GOT3 (cell line): Measurements from ENCODE around the gene CYP46A1.

Experiments
- DNase-seq: peaks from one replicate; lab custom pipeline; 2025; ENCODE audit warnings: mixed read lengths; lab: John Stamatoyannopoulos, UW

CYP46A1 gene

DNA sequence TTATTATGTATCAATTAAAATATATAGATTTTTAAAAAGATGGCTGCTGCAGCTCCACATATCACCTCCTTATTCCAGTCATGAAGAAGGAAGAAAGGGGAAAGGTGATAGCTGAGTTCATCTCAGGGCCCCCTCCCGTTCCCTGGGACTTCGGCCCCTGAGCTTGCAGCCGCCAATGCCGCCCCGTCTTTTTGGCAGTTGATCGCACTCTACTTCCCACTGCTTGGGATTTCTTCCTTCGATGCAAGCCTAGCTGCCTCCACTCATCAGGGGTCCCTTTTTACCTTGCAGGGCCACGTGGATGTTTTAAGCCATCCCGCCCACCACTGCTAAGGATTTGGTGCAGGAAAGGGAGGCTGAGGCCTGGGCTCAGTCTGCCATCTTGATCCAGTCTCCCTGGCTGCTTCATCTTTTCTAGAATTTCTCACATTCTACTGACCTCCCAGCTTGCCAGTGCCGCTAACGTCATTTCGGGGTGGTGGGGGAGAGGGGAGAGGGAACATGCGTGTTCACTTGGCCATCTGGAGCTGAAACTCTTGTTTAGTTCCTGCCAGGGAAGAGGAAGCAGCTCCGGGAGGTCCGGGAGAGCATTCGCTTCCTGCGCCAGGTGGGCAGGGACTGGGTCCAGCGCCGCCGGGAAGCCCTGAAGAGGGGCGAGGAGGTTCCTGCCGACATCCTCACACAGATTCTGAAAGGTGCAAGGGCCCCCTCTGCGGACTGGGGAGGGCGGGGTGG lies 31.3 kb downstream of the CYP46A1 start:
- DNase-seq: no peak

DNA sequence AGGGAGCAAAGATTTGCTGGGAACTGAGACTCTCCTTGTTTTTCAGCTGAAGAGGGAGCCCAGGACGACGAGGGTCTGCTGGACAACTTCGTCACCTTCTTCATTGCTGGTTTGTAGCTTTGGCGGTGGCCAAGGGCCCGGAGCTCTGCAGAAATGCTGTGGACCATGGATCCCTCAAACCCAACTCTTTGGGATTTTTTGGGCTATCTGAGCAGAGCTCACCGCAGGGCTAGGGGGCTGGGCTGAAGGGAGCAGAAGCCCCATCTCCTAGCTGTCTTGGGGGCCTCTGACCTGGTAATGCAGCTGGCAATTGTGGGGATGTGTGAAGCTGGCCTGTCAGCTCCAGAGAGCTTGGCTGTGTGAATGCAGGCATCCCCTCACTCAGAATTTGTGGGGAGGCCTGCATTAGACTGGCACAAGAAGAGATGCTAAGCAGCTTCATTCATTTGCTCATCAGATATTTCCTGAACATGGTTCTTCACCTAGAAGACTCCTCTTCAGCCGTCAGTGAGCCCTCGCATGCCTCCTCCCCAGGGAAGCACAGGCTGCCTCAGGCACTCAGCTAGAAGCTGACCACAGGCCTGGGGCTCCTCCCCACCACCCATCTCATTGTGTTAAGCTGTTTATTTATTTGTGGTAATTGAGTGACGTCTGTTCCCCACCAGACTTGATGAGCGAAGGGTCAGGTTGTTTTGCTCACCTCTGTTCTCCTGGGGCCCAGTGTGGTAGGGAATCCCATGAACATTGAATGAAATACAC lies 32.2 kb downstream of the CYP46A1 start:
- no peak for DNase-seq

DNA sequence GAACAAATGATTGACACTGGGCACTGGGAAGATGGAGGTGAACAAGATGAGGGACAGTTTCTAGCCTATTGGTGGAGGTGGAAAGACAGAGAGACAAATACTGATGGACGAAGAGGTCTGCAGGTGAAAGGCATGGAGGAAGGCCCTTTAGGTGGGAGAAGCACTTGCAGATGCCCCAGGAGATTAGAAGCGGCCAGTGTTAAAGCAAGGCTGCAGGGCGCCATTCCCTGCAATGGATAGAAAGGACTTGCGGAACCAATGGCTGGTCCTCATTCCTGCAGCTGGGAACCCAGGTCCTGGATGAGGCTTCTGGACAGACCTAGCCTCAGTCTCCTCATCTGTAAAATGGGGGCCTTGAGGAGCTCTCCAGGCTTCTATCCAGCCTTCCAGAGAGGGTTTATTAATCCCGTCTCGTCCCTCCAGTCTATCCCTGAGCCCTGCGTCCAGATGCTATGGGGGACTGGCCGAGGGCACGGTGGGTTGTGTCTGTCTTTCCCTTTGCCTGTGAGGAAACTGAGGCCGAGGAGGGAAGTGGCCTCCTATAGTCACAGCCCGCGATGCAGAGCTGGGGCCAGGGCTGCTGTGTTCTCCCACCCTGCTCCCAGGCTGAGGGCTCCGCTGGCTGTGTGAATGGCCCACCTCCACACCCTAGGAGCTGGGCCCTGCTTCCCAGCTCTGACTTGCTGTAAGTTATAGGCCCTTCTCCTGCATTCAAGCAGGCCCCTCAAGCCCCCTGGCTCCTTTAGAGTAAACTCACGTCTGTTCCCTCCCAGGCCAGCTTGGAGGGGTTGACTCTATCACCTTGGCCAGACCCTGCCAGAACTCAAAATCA lies 33.0 kb downstream of the CYP46A1 start:
- DNase-seq: no peak

DNA sequence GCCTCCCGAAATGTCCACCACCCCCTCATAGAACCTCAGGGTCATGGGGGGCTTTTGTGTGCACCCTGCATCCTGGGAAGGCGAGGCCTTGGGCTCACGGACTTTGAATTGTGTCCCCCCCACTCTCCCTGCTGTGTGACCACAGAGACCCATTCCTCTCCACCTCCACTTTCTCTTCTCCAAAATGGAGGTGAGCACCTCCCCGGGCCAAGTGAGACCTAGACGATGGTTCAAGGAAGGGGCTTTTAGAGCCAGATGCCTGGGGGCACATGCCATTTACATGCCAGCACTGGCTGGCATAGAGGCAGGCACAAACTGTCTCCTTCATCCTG lies 33.5 kb downstream of the CYP46A1 start:
- no peak for DNase-seq

DNA sequence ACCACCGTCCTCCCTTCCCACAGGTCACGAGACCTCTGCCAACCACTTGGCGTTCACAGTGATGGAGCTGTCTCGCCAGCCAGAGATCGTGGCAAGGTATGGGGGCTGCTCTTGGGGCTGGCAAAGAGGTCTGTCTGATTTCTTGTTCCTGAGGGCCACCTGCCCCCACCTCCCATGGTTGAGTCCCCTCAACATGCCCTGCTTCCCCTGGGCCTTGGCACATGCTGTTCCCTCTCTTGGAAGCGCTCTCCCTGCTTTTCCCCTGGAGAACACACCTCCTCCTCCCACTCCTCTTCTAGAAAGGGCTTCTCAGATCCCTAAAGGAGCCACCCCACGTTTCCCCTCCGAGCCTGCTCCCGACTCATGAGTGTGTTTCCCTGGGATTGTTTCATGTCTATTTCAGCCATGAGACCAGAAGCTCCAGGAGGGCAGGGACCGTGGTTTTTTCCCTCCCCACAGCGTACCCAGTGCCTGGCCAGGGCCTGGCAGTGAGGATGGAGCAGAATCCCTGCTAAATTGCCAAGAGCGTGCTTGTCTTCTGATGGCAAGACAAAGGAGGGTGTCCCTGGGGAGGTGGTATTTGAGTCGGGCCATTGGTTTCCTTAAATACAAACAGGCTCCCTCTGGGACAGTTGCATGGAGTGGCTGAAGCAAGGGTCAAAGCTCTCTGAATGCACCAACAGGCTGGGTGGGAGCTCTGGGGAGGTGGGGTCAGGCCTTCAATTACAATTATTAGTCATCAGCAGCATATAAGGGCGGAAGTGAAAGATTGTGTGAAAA lies 34.1 kb downstream of the CYP46A1 start:
- DNase-seq: no peak

DNA sequence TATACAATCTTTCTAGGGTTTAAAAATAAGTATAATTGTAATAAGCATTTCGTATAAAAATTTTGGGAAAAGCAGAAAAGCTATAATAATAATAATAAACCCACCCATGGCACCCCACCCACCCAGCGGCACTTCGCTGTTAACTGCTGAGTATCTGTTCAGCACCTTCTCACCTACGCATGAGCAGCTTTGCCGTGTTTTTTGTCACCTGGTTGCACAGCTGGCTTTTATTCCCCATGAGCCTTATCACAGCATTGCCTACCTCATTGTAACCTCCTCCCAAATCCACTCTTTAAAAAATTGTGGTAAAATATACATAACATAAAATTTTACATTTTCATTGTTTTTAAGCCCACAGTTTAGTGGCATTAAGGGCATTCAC lies 34.7 kb downstream of the CYP46A1 start:
- DNase-seq: no peak

DNA sequence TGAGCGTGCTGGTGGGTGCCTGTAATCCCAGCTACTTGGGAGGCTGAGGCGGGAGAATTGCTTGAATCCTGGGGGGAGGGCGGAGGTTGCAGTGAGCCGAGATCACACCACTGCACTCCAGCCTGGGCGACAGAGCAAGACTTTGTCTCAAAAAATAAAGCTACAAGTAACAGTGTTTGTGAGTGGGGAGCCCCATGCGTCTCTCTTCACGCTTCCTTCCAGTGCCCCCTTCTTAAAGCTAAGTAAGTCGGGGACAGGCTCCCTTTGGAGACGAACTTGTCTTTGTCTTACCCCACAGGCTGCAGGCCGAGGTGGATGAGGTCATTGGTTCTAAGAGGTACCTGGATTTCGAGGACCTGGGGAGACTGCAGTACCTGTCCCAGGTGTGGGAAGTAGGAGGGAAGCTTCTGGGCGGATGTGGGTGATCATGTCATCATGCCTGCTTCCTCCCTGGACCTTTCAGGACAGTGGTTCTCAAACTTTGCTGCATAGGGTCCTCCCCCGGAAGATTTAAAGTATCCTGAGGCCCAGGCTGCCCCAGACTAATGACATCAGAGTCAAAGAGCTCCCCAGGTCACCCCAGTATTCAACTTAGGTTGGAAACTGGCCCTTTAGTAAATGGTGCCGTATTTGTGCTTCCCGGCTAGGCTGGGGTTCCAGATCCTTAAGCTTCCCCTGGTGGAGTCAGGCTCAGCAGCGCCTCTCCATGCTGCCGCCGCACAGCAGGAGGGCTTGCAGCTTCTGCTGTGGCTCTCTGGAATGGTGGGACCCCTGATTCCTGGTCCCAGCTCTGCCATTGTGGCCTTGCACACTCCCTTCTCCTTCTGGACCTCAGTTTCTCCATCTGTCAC lies 37.1 kb downstream of the CYP46A1 start:
- DNase-seq: no peak

DNA sequence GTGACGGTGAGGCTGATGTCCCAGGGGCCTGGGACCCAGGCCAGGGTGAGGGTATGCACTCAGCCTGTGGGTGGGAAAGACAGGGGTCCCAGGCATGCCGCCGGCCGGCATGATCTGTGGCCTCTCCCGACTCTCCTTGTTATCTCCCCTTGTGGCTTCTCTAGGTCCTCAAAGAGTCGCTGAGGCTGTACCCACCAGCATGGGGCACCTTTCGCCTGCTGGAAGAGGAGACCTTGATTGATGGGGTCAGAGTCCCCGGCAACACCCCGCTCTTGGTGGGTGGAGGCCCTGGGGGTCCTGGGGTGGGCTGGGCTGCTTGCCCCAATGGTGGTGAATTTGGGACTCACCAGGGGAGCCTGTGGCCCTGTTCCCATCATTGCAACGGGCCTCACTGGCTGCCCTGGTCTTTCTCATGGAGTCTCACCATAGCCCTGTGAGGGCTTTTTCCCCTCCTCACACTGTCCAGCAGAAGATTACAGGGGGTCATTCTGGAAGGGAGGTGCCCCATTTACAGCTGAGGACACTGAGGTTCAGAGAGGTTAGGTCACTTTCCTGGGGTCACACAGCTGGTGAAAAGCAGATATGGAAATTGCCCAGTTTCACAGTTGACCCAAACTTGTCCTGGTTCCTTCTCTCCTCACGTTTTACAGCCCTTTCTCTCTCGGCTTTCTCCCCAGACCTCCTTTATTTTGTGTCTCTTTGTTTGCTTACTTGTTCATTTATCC lies 37.9 kb downstream of the CYP46A1 start:
- no peak for DNase-seq

DNA sequence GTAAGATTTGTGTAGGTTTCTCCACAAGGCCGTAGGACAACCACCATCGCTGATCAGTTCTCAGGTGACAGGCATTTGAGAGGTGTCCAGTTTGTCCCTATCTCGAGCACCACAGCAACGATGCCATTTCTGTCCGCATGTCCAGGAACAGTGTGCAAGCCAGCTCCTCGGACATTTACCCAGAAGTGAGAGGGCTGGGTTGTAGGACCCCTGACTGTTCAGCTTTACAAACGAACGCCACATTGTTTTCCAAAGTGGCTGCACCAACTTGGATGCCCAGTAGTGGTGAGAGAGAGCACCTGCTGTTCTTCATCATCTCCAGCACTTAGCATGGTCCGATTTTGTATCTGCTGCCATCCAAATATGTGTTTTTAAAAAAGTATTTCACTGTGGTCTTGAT lies 38.6 kb downstream of the CYP46A1 start:
- DNase-seq: no peak

DNA sequence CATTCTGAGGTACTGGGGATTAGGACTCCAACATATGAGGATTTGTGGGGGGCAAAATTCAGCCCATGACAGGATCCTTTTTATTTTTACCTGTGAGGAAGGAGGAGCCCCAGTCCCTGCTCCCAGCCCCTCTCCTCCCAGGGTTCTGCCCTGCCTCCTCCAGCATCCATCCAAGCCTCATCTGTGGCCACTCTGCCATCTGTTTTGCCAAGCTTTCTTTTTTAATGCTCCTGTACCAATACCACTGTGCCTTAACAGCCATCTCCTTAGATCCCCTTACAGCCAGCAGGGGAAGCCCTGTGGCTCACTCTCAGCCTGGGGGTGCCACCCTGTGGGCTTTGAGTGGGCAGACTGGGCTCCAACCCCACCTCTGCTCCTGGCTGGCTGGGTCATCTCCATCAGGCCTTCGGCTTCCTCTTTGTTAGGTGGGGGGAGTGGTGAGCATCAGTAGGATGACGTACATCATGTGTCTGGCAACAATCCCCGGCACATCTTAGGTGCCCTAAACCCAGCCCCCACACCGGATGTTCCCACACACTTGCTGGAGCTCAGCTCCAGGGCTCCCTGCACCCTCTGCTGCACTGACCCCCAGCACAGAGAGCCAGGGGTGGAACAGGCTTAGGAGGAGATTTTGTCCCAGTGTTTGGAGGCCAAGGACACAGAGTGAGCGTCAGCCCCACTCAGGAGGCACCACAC lies 40.2 kb downstream of the CYP46A1 start:
- DNase-seq: no peak

DNA sequence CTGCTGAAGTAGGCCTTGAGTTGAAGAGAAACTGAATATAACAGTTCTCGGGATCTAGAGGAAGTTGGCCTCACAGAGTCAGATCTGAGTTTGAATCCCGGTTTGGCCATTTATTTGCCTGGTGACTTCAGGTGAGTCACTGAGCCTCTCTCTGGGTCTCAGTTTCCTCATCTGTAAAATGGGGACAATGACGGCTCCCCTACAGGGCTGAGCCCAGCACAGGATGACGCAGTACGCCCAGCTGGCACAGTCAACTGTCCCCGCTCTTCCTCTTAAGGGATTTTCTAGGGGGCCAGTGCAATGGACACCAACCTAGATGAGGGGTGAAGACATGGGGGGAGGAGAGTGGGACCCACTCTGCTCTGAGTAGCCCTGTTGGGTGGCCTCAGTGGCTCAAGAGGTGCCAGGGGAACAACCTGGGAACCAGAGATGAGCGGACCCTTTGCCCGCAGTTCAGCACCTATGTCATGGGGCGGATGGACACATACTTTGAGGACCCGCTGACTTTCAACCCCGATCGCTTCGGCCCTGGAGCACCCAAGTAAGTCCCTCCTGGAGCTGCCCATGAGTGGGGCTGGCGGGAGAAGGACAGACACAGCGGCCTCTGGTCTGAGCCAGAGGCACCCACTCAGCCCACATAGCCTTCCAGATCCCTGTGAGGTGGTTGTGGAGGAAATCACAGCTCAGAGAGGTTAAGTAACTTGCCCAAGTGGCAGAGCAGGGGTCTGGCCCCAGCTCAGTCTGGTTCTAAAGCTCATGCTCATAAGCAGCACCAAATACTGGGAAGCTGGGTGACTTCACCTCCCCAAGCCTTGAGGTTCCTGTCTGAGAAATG lies 41.1 kb downstream of the CYP46A1 start:
- DNase-seq: no peak

DNA sequence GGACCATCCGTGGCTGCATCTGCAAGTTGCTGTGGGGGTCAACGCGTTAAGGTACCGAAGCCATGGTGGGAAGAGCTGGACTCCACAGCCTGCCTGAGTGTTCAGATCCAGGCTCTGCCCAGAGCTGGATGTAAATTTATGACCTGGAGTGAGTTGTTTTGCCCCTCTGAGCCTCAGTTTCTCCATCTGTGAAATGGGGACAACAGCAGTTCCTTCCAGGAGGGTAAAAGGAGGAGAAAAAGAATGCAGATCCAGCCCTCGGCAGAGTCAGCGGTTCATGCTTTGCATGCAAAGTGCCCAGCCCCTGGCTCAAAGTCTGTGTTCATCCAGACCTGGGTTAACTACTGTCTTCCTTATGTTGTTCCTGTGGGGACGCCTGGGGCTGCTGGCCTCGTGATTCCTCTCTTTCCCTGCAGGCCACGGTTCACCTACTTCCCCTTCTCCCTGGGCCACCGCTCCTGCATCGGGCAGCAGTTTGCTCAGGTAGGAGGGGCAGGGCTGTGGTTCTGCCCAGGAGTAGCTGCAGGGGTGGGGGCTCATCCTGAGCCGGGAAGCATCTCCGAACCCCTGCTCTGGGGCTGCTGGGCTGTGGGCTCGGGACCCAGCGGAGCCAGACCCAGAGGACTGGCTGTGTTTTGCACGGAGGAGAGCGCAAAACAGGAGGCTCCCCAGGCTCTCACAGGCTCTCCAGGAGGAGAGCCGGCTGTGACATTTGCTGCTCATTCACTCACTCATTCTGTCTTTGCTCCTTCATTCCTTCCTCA lies 41.9 kb downstream of the CYP46A1 start:
- no peak for DNase-seq

DNA sequence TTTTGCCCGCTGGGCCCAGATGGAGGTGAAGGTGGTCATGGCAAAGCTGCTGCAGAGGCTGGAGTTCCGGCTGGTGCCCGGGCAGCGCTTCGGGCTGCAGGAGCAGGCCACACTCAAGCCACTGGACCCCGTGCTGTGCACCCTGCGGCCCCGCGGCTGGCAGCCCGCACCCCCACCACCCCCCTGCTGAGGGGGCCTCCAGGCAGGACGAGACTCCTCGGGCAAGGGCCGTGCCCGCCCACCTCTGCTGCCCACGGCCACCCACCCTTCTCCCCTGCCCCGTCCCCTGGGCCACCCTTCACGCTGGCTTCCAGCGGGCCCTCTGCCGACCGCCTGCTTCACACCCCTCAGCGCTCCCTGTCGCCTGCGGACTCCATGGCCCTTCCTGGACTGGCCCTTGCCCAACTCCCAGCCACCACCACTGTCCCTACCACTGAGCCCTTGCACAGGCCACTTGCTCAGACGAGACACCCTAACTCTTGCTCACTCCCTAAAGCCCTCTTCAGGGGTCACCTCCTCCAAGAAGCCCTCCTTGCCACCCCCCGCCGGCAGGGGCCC lies 42.5 kb downstream of the CYP46A1 start:
- no peak for DNase-seq

DNA sequence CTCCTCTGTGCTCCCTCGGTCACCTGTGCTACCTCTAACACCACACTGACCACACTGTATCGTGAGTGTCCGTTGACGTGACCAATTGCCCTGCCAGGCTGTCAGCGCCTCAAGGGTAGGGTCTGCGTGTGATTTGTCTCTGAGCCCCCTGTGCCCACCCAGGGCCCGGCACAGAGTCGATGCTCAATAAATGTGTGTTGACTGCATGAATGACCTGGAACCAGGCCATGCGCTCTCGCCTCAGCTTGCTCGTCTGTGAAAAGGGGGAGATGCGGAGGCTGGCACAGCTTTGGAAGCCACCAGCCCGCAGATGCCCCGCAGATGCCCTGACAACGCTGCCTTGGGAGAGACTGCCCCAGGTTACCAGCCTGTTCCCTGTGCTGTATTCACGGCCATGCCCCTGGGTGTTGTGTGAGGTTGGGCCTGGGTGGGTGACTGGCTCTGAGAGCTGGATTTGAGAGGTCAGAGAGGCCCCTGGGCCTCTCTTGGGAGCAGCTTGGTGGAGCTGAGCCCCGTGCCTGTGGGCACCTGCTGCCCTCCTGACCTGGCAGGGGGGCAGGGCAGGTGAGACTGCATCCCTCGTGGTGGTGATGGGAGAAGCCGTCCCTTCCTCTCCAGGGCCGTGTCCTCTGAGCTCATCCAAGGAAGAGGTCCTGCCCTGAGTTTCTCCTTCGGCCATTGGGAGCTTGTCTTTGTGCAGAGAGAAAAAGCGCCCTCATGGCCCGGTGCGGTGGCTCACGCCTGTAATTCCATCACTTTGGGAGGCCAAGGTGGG lies 43.2 kb downstream of the CYP46A1 start:
- no peak for DNase-seq

DNA sequence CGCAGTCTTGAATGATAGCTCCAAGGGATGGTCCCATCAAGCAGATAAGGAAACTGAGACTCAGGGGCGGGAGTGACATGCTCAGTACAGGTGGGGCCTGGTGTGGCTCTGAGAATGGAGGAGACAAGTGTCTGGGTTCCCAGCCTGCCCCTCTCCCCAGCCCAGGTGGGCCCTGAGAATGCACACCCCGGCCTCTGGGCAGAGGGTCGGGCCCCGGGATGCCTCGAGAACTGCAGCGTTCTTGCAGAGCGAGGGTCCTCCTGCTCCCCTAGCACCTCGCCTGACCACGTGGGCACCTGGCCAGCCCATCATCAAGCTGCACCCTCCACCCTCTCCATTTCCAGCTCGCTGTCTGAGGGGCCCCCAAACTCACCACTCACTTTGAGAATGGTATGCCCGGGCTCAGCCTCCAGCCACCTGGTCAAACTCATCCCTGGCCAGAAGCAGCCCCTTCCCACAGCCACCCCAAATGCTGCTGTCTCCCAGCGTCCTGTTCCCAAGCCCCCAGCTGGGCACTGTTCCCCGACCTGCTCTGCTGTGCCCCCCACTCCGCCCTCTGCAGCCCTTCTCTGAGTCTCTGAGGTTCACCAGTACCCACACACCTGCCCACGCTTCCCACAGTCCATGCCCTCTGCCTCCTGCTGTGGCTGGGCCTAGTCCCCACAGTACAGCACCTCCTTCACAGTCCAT lies 44.3 kb downstream of the CYP46A1 start:
- DNase-seq: no peak

DNA sequence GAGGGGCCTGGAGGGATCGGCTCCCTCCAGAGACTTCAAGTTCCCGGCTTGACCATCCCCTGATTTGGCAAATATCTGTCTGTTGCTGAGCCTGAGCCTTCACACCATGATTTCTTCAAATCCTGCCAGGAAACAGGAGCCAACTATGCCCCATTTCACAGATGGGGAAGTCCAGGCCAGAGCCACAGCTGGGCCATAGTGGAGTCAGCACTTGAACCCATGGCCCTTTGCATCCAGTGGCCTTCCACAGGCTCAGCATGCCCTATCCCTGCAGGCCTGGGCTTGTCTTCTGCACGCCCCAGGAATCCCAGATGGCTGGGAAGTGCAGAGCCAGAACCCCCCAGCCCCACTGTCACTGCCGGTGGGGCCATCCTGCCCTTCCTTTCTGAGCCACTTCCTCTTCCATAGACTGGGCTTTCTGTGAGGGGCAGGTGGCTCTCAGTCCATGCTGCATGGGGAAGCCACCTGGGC lies 44.9 kb downstream of the CYP46A1 start:
- no peak for DNase-seq
